KMS-11 (cell line): ENCODE data around the gene CIAO1.
"Not testable (repeated sequence)": the region's sequence is repeated elsewhere in the genome, so short reads cannot be mapped to it uniquely, and the experiment has no call there.

Source experiments
- H2AFZ ChIP-seq: fragments of 200-600 bp; sonication (generic); 2 replicates; pipeline ENCODE4 v1.6.1; 2016; ENCODE audit warnings: antibody characterized with exemption, mixed run types, low read depth
- H3K27ac ChIP-seq: fragments of 200-600 bp; sonication (generic); 2 replicates; pipeline ENCODE4 v1.6.1; 2016; ENCODE audit warnings: mild to moderate bottlenecking, mixed run types
- H3K27me3 ChIP-seq: fragments of 200-600 bp; sonication (generic); 2 replicates; pipeline ENCODE4 v1.6.1; 2017; ENCODE audit warnings: mild to moderate bottlenecking, low read depth, mixed run types, moderate library complexity; ENCODE audit not compliant: insufficient read depth
- H3K36me3 ChIP-seq: fragments of 200-600 bp; sonication (generic); 2 replicates; pipeline ENCODE4 v1.6.1; 2017; ENCODE audit warnings: mild to moderate bottlenecking, mixed run types; ENCODE audit not compliant: insufficient read depth
- H3K4me1 ChIP-seq: fragments of 200-600 bp; sonication (generic); 2 replicates; pipeline ENCODE4 v1.6.1; 2016; ENCODE audit warnings: mild to moderate bottlenecking, low read depth, mixed run types; ENCODE audit not compliant: poor library complexity, severe bottlenecking
- H3K4me2 ChIP-seq: fragments of 200-600 bp; sonication (generic); 2 replicates; pipeline ENCODE4 v1.7.0; 2016; ENCODE audit warnings: mild to moderate bottlenecking, mixed run types
- H3K4me3 ChIP-seq: fragments of 200-600 bp; sonication (generic); IDR thresholded peaks from 2 replicates; pipeline ENCODE4 v1.6.1; 2017; ENCODE audit warnings: low read depth, low read length, mixed read lengths; ENCODE audit not compliant: insufficient read depth
- H3K79me2 ChIP-seq: fragments of 200-600 bp; sonication (generic); 2 replicates; pipeline ENCODE4 v1.6.1; 2016; ENCODE audit warnings: low read depth, mixed run types; ENCODE audit not compliant: insufficient read depth
- H3K9ac ChIP-seq: fragments of 200-600 bp; sonication (generic); 2 replicates; pipeline ENCODE4 v1.6.1; 2016; ENCODE audit warnings: mild to moderate bottlenecking, mixed run types
- H4K20me1 ChIP-seq: fragments of 200-600 bp; sonication (generic); 2 replicates; pipeline ENCODE4 v1.6.1; 2016; ENCODE audit warnings: mild to moderate bottlenecking, mixed run types; ENCODE audit not compliant: insufficient read depth
- CTCF ChIP-seq: fragments of 200-600 bp; sonication (generic); conservative IDR thresholded peaks from 2 replicates; pipeline ENCODE4 v1.6.1; 2017; ENCODE audit warnings: low read depth, mild to moderate bottlenecking, antibody characterized with exemption, low read length, moderate library complexity, mixed read lengths

The CIAO1 gene

GRCh38 chr2:96291751-96292150 is 25.7 kb downstream of the CIAO1 start:
- Histone ChIP-seq H2AFZ (no peak overlapping the region), H3K4me3 (no peak overlapping the region), H3K27me3 (no peaks in the 10 kb centered on the region), H4K20me1 (no peaks in the 10 kb centered on the region), H3K36me3 (peaks cover 20% of the 10 kb centered on the region; the same call in 1 of the 2 replicates), H3K4me1 (no peaks in the 10 kb centered on the region), H3K79me2 (no peaks in the 10 kb centered on the region), H3K27ac (no peak overlapping the region), H3K9ac (no peak overlapping the region), H3K4me2 (no peak overlapping the region)
- TF ChIP-seq CTCF: no peak

GRCh38 chr2:96294271-96294670 is 28.2 kb downstream of the CIAO1 start:
- not testable (repeated sequence) for H3K27me3 ChIP-seq, H3K4me2 ChIP-seq, H3K4me3 ChIP-seq, H2AFZ ChIP-seq, H3K9ac ChIP-seq, H3K4me1 ChIP-seq, H4K20me1 ChIP-seq, H3K79me2 ChIP-seq, H3K27ac ChIP-seq
- peaks cover 15% of the 10 kb centered on the region; the same call in 1 of the 2 replicates for H3K36me3 ChIP-seq

- H3K27ac ChIP-seq: no peak overlapping the region
- H3K27me3 ChIP-seq: no peaks in the 10 kb centered on the region
- H3K36me3 ChIP-seq: peaks cover 20% of the 10 kb centered on the region; the same call in 1 of the 2 replicates
- no peak overlapping the region for H2AFZ ChIP-seq
- no peak overlapping the region for H3K9ac ChIP-seq
- TF ChIP-seq CTCF: no peak
- H3K4me2 ChIP-seq: no peak overlapping the region
- H3K4me3 ChIP-seq: no peak overlapping the region
- no peaks in the 10 kb centered on the region; the same call in 1 of the 2 replicates for H3K79me2 ChIP-seq
- H4K20me1 ChIP-seq: no peaks in the 10 kb centered on the region
- no peaks in the 10 kb centered on the region for H3K4me1 ChIP-seq
Observed at GRCh38 chr2:96296925-96297324, 30.9 kb downstream of the CIAO1 start.

GRCh38 chr2:96301865-96302264 is 35.8 kb downstream of the CIAO1 start:
- Histone ChIP-seq H4K20me1 (no peaks in the 10 kb centered on the region), H3K27me3 (no peaks in the 10 kb centered on the region), H3K36me3 (peaks cover 27% of the 10 kb centered on the region; the same call in 1 of the 2 replicates), H2AFZ (no peak overlapping the region), H3K79me2 (peaks cover 30% of the 10 kb centered on the region), H3K4me1 (peaks cover 19% of the 10 kb centered on the region), H3K9ac (no peak overlapping the region), H3K4me2 (no peak overlapping the region), H3K4me3 (no peak overlapping the region), H3K27ac (no peak overlapping the region)
- no peak for TF ChIP-seq CTCF

- Histone ChIP-seq H3K27me3 (no peaks in the 10 kb centered on the region), H3K4me1 (peaks cover 21% of the 10 kb centered on the region), H3K9ac (peak overlapping the region; percentile 77; the same call in 1 of the 2 replicates), H3K36me3 (peaks cover 17% of the 10 kb centered on the region; the same call in 1 of the 2 replicates), H3K79me2 (peaks cover 30% of the 10 kb centered on the region), H3K4me3 (no peak overlapping the region), H3K27ac (peak overlapping the region; percentile 67; the same call in 1 of the 2 replicates), H2AFZ (peak overlapping the region; percentile 80; the same call in 1 of the 2 replicates), H4K20me1 (no peaks in the 10 kb centered on the region), H3K4me2 (peak overlapping the region; percentile 90)
- no peak for TF ChIP-seq CTCF
Observed at GRCh38 chr2:96304606-96305005, 38.6 kb downstream of the CIAO1 start.
